ENCODE measurements around the gene SLC29A3. TPM values are rescaled to one million over a fixed set of nuclear protein-coding genes. Genes with fewer than 3 reads are reported as not detected.

The SLC29A3 gene
- polyA plus RNA-seq, 1 donor (not counting 4 experiments of a cell fraction or from before 2014, with no cell fraction given): 0.52 TPM

GRCh38 chr10:71368176-71368575 is 49.1 kb downstream of the SLC29A3 start:
- Histone ChIP-seq H3K27ac (ENCODE audit: control insufficient read depth, insufficient read depth, low read length) (no peak overlapping the region), H3K4me2 (ENCODE audit: control insufficient read depth, extremely low read depth, insufficient read depth, low read depth, low read length) (no peak overlapping the region), H3K4me1 (ENCODE audit: control insufficient read depth, extremely low read depth, insufficient read depth, low read length) (peaks cover 6% of the 10 kb centered on the region), H4K20me1 (ENCODE audit: control insufficient read depth, extremely low read depth, insufficient read depth, low read length) (no peaks in the 10 kb centered on the region), H3K27me3 (ENCODE audit: control insufficient read depth, extremely low read depth, insufficient read depth, low read length) (peaks cover 3% of the 10 kb centered on the region), H3K79me2 (ENCODE audit: control insufficient read depth, insufficient read depth, low read length) (no peaks in the 10 kb centered on the region), H2AFZ (ENCODE audit: control insufficient read depth, low read length) (no peak overlapping the region), H3K9ac (ENCODE audit: control insufficient read depth, extremely low read depth, insufficient read depth, low read length) (no peak overlapping the region), H3K9me1 (ENCODE audit: control insufficient read depth, extremely low read depth, insufficient read depth, low read length) (no peaks in the 10 kb centered on the region), H3K4me3 (ENCODE audit: control insufficient read depth in 2 of 3, extremely low read depth in 1 of 3, insufficient read depth in 2 of 3, low read depth in 1 of 3, low read length in 3 of 3) (no peak overlapping the region), H3K9me3 (ENCODE audit: control insufficient read depth, low read depth, low read length) (no peaks in the 10 kb centered on the region), H3K36me3 (ENCODE audit: control insufficient read depth in 2 of 2, extremely low read depth in 1 of 2, insufficient read depth in 2 of 2, low read length in 2 of 2) (no peaks in the 10 kb centered on the region)
- FAIRE-seq (no peak), DNase-seq (ENCODE audit: low read depth, low spot score) (no peak)
- no peak for TF ChIP-seq EZH2 (IDR thresholded peaks at IDR 0.05; ENCODE audit: low read length)
- no peak for TF ChIP-seq CTCF (optimal IDR thresholded peaks at IDR 0.05 in 1 of 3, IDR thresholded peaks at IDR 0.05 in 1 of 3, conservative IDR thresholded peaks at IDR 0.05 in 1 of 3; ENCODE audit: extremely low read depth in 1 of 3, insufficient read depth in 2 of 3, low read length in 3 of 3)
- dilution Hi-C loops (cut with MboI; ENCODE audit: extremely low pct_ligation_motif_present, low sequenced_read_pairs): no loop called here

GRCh38 chr10:71368643-71369042 is 49.6 kb downstream of the SLC29A3 start:
- DNase-seq (ENCODE audit: low read depth, low spot score): no peak

More at GRCh38 chr10:71368643-71369042, 49.6 kb downstream of the SLC29A3 start:
- Histone ChIP-seq H3K9me1 (ENCODE audit: control insufficient read depth, extremely low read depth, insufficient read depth, low read length) (no peaks in the 10 kb centered on the region), H3K9me3 (ENCODE audit: control insufficient read depth, low read depth, low read length) (no peaks in the 10 kb centered on the region), H3K4me1 (ENCODE audit: control insufficient read depth, extremely low read depth, insufficient read depth, low read length) (peaks cover 6% of the 10 kb centered on the region), H3K79me2 (ENCODE audit: control insufficient read depth, insufficient read depth, low read length) (no peaks in the 10 kb centered on the region), H3K27ac (ENCODE audit: control insufficient read depth, insufficient read depth, low read length) (no peak overlapping the region), H2AFZ (ENCODE audit: control insufficient read depth, low read length) (no peak overlapping the region), H3K36me3 (ENCODE audit: control insufficient read depth in 2 of 2, extremely low read depth in 1 of 2, insufficient read depth in 2 of 2, low read length in 2 of 2) (no peaks in the 10 kb centered on the region), H3K9ac (ENCODE audit: control insufficient read depth, extremely low read depth, insufficient read depth, low read length) (no peak overlapping the region), H3K4me3 (ENCODE audit: control insufficient read depth in 2 of 3, extremely low read depth in 1 of 3, insufficient read depth in 2 of 3, low read depth in 1 of 3, low read length in 3 of 3) (no peak overlapping the region), H4K20me1 (ENCODE audit: control insufficient read depth, extremely low read depth, insufficient read depth, low read length) (no peaks in the 10 kb centered on the region), H3K27me3 (ENCODE audit: control insufficient read depth, extremely low read depth, insufficient read depth, low read length) (peaks cover 8% of the 10 kb centered on the region), H3K4me2 (ENCODE audit: control insufficient read depth, extremely low read depth, insufficient read depth, low read depth, low read length) (no peak overlapping the region)
- no peak for FAIRE-seq
- peak in 1 of 3 experiments; percentile 19 for TF ChIP-seq CTCF (optimal IDR thresholded peaks at IDR 0.05 in 1 of 3, IDR thresholded peaks at IDR 0.05 in 1 of 3, conservative IDR thresholded peaks at IDR 0.05 in 1 of 3; ENCODE audit: extremely low read depth in 1 of 3, insufficient read depth in 2 of 3, low read length in 3 of 3)
- TF ChIP-seq EZH2 (IDR thresholded peaks at IDR 0.05; ENCODE audit: low read length): no peak
- dilution Hi-C loops (cut with MboI; ENCODE audit: extremely low pct_ligation_motif_present, low sequenced_read_pairs): no loop called here
